SIG-M5 treated with dmso at 0.1 percent for 504 hours (cell line): ENCODE results near the gene COL26A1.
"Not testable (repeated sequence)": the region's sequence is repeated elsewhere in the genome, so short reads cannot be mapped to it uniquely, and the experiment has no call there.

ENCODE experiments used
- DNase-seq: peaks from one replicate; lab custom pipeline; 2025; ENCODE audit not compliant: unreplicated experiment; lab: John Stamatoyannopoulos, UW

The COL26A1 gene

GRCh38 chr7:101490439-101490838 lies 127.8 kb downstream of the COL26A1 start:
- not testable (repeated sequence) for DNase-seq

DNA sequence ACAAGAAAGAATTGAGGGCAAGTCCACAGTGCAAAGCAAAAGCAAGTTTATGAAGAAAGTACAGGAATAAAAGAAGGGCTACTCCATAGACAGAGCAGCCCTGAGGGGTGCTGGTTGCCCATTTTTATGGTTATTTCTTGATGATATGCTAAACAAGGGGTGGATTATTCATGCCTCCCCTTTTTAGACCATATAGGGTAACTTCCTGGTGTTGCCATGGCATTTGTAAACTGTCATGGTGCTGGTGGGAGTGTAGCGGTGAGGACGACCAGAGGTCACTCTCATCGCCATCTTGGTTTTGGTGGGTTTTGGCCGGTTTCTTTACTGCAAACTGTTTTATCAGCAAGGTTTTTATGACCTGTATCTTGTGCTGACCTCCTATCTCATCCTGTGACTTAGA lies 128.8 kb downstream of the COL26A1 start:
- DNase-seq, result not testable (repeated sequence)

DNA sequence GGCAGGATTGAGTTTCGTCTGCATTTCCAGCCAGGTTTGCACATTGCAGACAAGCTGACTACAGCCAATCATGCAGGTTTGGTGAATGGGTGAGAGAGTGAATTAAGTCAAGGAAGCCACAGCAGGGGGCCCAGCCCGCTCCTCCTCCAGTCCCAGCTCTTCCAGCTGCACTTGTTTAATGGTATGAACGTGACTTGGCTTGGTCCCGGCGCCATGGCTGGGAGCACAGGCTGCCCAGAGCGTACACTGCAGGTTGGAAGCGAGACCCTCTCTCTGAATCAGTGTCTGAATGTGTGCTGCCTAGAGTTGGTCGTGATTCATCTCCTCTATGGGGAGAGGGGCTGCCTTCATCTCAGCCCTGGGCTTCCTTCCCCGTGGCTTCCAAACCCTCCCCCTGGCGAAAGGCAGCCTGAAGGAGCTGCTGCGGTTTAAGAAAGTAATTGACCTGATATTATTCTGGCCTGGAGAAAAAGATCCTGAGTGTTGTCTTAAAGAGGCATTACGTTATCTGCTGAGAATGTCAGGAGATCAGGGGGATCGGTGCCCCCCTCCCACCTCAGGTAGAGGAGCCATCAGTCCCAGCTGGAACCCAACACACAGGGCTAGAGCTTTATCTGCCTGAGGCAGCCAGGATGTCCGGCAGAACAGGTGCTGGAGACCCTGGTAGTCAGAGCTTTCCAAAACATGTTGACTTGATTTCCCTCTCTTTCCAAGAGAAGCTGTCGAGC lies 132.1 kb downstream of the COL26A1 start:
- no peak for DNase-seq

DNA sequence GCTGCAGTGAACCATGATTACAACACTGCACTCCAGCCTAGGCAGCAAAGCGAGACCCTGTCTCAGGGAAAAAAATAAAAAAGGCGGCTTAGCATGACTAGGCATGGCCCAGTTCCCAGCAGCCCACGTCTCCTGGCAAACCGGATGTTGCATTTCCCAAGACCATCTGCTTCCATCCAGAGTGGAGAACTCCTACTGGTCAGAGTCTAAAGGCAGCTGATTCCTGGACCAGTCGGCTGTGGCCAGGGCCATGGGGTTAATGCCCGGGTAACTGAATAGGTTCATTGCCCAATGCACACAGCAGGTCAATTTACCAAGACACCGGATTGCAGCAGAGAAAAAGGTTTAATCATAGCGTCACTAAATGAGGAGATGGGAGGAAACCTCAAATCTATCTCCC lies 133.3 kb downstream of the COL26A1 start:
- no peak for DNase-seq

GRCh38 chr7:101501351-101501750 lies 138.7 kb downstream of the COL26A1 start:
- no peak for DNase-seq

DNA sequence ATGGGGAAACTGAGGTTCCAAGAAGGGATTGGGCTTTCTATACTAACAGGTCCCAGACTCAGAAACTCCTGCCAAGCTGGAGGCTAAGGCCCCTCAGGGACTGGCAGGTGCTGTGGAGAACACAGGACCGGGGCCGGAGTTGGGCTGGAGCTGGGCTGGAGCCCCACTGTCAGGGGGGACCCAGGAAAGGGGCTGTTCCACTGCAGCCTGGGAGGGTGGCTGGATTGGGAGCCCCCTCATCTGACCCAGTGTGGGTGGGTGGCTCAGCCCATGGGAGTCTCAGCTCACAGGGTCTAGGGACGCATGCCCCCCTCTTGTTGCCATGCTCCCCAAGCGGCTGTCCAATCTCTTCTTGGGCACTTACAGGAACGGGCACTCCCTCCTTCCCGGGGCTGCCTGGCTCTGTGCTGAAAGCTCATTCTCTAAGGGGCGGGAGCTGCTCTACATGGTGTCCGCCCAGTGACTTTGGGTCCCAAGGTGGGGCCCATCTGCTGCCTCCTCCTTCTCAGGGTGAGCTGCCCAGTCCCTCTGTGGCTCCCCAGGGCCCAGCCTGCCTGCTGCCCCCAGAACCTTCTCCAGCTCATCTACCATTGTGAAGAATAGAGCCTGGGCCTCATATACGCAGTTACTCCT lies 139.9 kb downstream of the COL26A1 start:
- DNase-seq, result no peak

DNA sequence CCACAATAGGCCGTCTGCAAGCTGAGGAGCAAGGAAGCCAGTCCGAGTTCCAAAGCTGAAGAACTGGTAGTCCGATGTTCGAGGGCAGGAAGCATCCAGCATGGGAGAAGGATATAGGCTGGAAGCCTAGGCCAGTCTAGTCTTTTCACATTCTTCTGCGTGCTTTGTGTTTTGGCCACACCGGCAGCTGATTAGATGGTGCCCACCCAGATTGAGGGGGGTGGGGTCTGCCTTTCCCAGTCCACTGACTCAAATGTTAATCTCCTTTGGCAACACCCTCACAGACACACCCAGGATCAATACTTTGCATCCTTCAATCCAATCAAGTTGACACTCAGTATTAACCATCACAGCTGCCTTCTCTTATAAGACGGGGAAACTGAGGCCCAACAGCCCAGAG lies 142.8 kb downstream of the COL26A1 start:
- not testable (repeated sequence) for DNase-seq

DNA sequence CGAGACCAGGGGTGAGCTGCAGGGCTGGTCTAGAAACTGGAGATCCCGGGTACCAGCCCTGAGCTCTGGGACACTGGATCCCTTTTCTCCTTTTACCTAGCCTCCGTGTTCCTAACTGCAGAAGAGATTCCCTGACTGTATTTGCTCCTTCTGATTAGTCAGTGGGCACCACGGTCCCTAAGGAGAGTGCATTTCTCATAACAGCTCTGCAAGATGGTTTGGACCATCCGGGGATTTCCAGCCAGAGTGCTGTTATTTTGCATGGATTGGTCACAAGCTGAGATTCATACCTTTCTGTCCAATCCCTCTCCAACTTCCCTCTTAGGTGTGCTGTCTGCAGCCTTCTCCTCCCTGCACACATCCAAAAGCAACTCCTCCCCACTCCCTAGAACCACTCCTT lies 143.9 kb downstream of the COL26A1 start:
- DNase-seq, result no peak

GRCh38 chr7:101507327-101507726 lies 144.7 kb downstream of the COL26A1 start:
- no peak for DNase-seq

GRCh38 chr7:101507791-101508252 lies 145.1 kb downstream of the COL26A1 start:
- peak; percentile 58 for DNase-seq

DNA sequence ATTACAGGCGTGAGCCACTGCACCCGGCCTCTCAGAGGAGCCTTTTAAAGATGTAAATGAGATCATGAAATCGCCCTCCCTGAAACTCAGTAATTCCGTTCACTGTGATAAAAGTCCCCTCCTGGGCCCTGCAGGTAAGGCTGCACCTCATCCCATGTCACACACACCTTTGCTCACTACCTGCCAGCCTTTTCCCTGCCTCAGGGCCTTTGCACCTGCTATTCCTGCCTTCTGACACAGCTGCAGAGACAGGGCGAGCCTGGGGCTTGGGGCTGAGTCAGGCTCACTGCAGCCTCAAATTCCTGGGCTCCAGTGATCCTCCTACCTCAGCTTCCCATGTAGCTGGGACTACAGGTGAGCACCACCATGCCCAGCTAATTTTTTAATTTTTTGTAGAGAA lies 147.6 kb downstream of the COL26A1 start:
- DNase-seq, result no peak

GRCh38 chr7:101511965-101512364 lies 149.3 kb downstream of the COL26A1 start:
- DNase-seq, result no peak

- DNase-seq, result no peak
Measured at GRCh38 chr7:101516851-101517250, 154.2 kb downstream of the COL26A1 start.

DNA sequence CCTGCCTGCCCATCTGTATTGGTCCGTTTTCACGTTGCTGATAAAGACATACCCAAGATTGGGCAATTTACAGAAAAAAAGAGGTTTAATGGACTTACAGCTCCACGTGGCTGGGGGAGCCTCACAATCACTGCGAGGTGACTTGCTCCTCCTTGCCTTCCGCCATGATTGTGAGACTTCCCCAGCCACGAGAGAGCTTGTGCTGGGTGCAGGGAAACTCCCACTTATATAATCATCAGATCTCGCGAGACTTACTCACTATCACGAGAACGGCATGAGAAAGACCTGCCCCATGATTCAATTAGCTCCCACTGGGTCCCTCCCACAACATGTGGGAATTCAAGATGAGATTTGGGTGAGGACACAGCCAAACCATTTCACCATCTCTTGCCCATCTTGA lies 154.6 kb downstream of the COL26A1 start:
- DNase-seq, result no peak

- DNase-seq, result no peak
Measured at GRCh38 chr7:101518336-101518735, 155.7 kb downstream of the COL26A1 start.

- DNase-seq, result no peak
Measured at GRCh38 chr7:101519324-101520023, 156.8 kb downstream of the COL26A1 start.

GRCh38 chr7:101521430-101521925 lies 158.8 kb downstream of the COL26A1 start:
- no peak for DNase-seq

GRCh38 chr7:101522021-101522420 lies 159.3 kb downstream of the COL26A1 start:
- no peak for DNase-seq

DNA sequence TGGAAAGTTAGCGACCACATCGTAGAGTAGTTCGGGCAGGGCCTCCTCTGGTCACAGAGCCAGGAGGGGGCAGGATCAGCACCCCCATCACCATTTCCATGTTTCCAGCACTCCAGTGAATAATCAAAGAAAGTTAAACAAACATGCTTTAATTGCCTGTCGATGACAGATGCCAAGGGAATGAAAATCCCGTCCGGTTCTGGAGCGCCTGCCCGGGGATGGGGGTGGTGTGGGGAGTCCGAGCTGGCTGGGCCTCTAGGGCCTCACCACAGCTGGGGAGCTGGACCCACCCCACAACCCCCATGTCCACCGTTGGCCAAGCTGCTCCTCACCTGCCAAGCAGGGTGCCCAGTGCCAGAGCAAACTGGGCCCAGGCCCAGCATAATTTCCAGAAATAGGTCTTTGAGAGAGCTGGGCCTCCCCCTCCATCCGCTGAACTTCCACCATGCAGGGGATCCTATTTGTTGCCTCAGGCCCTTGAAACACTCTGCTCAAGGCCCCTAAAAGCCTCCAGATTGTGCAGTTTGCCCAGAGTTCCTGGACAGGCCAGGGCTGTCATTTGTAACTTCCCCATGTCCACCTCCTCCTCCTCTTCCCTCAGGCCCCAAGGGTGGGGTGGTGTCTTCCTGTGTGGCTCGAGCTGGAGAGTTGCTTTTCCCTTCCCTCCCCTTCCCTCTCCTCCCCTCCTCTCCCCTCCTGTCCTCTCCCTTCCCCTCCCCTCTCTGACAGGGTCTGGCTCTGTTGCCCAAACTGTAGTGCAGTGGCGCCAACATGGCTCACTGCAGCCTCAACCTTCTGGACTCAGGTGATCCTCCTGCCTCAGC lies 165.4 kb downstream of the COL26A1 start:
- no peak for DNase-seq

GRCh38 chr7:101529560-101529959 lies 166.9 kb downstream of the COL26A1 start:
- DNase-seq, result no peak
